ENCODE measurements around the gene RHD. TPM values are rescaled to one million over a fixed set of nuclear protein-coding genes. Genes with fewer than 3 reads are reported as not detected.
"Not testable (repeated sequence)": the region's sequence is repeated elsewhere in the genome, so short reads cannot be mapped to it uniquely, and the experiment has no call there.

Gene RHD
- total and polyA plus RNA-seq, 2 experiments from 2014 or later, result 0.21 to 0.26 TPM

GRCh38 chr1:25275648-25276047, 3.3 kb downstream of the RHD start:
- not testable (repeated sequence) for H3K27me3 Mint-ChIP-seq (ENCODE audit: insufficient read depth, low read depth, poor library complexity); H3K9me2 ChIP-seq (ENCODE audit: insufficient read depth); H3K4me3 ChIP-seq; H3K27ac ChIP-seq (ENCODE audit: low read depth); H3K4me3 Mint-ChIP-seq; H3K9me3 Mint-ChIP-seq; H3K27me3 ChIP-seq (ENCODE audit: insufficient read depth); DNase-seq (ENCODE audit: low spot score); H3K79me2 ChIP-seq (replicated peaks; ENCODE audit: insufficient read depth); H3K27ac Mint-ChIP-seq; H3F3A ChIP-seq (replicated peaks; ENCODE audit: low read depth); H3K4me2 ChIP-seq; H4K20me1 ChIP-seq (replicated peaks; ENCODE audit: insufficient read depth); H3K4me1 Mint-ChIP-seq; ATAC-seq; H3K4me1 ChIP-seq (ENCODE audit: insufficient read depth); H2AFZ ChIP-seq; H3K36me3 ChIP-seq (ENCODE audit: insufficient read depth); H3K36me3 Mint-ChIP-seq (ENCODE audit: low read depth)

DNA sequence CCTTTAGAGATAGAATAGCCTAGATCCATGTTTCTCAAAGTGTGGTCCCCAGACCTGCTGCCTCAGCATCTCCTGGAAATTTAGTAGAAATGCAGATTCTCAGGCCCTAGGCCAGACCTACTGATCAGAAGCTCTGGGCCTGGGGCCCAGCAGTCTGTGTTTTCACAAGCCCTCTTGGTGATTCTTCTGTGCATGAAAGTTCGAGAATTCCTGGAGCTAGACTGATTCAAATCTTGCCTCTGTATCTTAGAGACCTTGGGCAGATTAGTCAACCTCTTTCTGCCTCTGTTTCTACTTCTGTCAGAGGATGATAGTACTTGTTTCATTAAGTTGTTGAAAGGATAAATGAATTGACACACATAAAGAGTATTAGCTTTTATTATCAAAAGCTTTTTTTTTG, 5.0 kb downstream of the RHD start:
- not testable (repeated sequence) for H3K27me3 Mint-ChIP-seq (ENCODE audit: insufficient read depth, low read depth, poor library complexity); H3K4me3 ChIP-seq; H3K36me3 ChIP-seq (ENCODE audit: insufficient read depth); H3K27ac Mint-ChIP-seq; H3K4me1 Mint-ChIP-seq; H3K27ac ChIP-seq (ENCODE audit: low read depth); H3F3A ChIP-seq (replicated peaks; ENCODE audit: low read depth); H3K4me2 ChIP-seq; H3K4me1 ChIP-seq (ENCODE audit: insufficient read depth); H2AFZ ChIP-seq; DNase-seq (ENCODE audit: low spot score); ATAC-seq; H3K9me2 ChIP-seq (ENCODE audit: insufficient read depth); H4K20me1 ChIP-seq (replicated peaks; ENCODE audit: insufficient read depth); H3K79me2 ChIP-seq (replicated peaks; ENCODE audit: insufficient read depth); H3K27me3 ChIP-seq (ENCODE audit: insufficient read depth); H3K4me3 Mint-ChIP-seq; H3K9me3 Mint-ChIP-seq; H3K36me3 Mint-ChIP-seq (ENCODE audit: low read depth)

DNA sequence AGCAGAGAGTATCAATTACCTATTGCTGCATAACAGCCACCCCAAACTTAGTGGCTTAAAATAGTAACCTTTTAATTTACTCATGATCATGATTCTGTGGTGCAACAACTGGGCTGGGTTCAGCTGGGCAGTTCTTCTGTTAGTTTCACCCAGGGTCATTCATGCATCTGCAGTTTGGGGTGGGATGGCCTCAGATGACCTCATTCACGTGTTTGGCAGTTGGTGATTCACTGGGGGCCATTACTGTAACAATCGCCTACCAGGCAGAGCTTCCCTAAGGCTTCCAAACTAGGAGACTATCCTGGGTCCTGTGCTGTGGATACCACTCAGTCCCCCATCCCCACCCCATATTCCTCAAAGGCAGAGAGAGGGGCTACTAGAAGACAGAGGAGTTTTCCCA, 6.0 kb downstream of the RHD start:
- not testable (repeated sequence) for H3K36me3 ChIP-seq (ENCODE audit: insufficient read depth); H3K27me3 Mint-ChIP-seq (ENCODE audit: insufficient read depth, low read depth, poor library complexity); H3K4me3 Mint-ChIP-seq

GRCh38 chr1:25278790-25279189, 6.5 kb downstream of the RHD start:
- ATAC-seq, result peak; percentile 35; the same call in 1 of the 3 replicates
- H3K27me3 ChIP-seq (ENCODE audit: insufficient read depth); H3K79me2 ChIP-seq (replicated peaks; ENCODE audit: insufficient read depth); H3K4me1 ChIP-seq (ENCODE audit: insufficient read depth); DNase-seq (ENCODE audit: low spot score); H3K36me3 Mint-ChIP-seq (ENCODE audit: low read depth); H3K9me2 ChIP-seq (ENCODE audit: insufficient read depth); H3F3A ChIP-seq (replicated peaks; ENCODE audit: low read depth); H3K4me3 ChIP-seq; H3K27ac ChIP-seq (ENCODE audit: low read depth); H4K20me1 ChIP-seq (replicated peaks; ENCODE audit: insufficient read depth); H3K4me1 Mint-ChIP-seq; H3K27ac Mint-ChIP-seq; H3K9me3 Mint-ChIP-seq; H3K4me2 ChIP-seq; H3K36me3 ChIP-seq (ENCODE audit: insufficient read depth); H2AFZ ChIP-seq; H3K4me3 Mint-ChIP-seq; H3K27me3 Mint-ChIP-seq (ENCODE audit: insufficient read depth, low read depth, poor library complexity): not testable (repeated sequence)

More for the DNA sequence above, 6.0 kb downstream of the RHD start:
- not testable (repeated sequence) for H2AFZ ChIP-seq; H3F3A ChIP-seq (replicated peaks; ENCODE audit: low read depth); H3K27me3 ChIP-seq (ENCODE audit: insufficient read depth); H3K9me3 Mint-ChIP-seq; H3K79me2 ChIP-seq (replicated peaks; ENCODE audit: insufficient read depth); H3K4me1 Mint-ChIP-seq; H3K27ac Mint-ChIP-seq; H3K27ac ChIP-seq (ENCODE audit: low read depth); ATAC-seq; DNase-seq (ENCODE audit: low spot score); H3K36me3 Mint-ChIP-seq (ENCODE audit: low read depth); H3K9me2 ChIP-seq (ENCODE audit: insufficient read depth); H3K4me2 ChIP-seq; H3K4me1 ChIP-seq (ENCODE audit: insufficient read depth); H3K4me3 ChIP-seq; H4K20me1 ChIP-seq (replicated peaks; ENCODE audit: insufficient read depth)

DNA sequence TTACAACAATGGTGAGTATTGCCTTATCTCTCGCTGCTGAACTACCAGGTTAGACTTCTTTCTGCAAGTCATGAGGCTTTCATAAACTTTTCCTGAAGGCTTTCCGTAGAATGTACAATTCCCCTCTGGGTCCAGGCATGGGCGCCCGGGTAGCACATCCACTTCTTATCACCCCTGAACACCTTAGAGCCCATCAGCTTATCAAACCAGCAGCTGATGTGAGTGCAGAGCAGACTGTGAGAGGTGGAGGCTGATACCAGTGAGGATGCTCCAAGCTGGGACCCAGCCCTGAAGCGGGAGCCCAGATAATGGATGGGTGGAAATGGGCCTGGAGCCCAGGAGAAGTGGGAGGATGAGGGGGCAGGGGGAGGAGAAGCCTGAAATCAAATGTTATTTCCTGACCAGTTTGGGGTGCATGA, 7.4 kb downstream of the RHD start:
- H3K79me2 ChIP-seq (replicated peaks; ENCODE audit: insufficient read depth); H3K4me3 ChIP-seq; H3K27ac Mint-ChIP-seq; H3K4me1 ChIP-seq (ENCODE audit: insufficient read depth); H3K27me3 ChIP-seq (ENCODE audit: insufficient read depth); H3K4me2 ChIP-seq; H3K9me2 ChIP-seq (ENCODE audit: insufficient read depth); H4K20me1 ChIP-seq (replicated peaks; ENCODE audit: insufficient read depth); H3K27me3 Mint-ChIP-seq (ENCODE audit: insufficient read depth, low read depth, poor library complexity); H3K36me3 Mint-ChIP-seq (ENCODE audit: low read depth); H3K4me3 Mint-ChIP-seq; H3K9me3 Mint-ChIP-seq; DNase-seq (ENCODE audit: low spot score); ATAC-seq; H3K27ac ChIP-seq (ENCODE audit: low read depth); H2AFZ ChIP-seq; H3K36me3 ChIP-seq (ENCODE audit: insufficient read depth); H3K4me1 Mint-ChIP-seq; H3F3A ChIP-seq (replicated peaks; ENCODE audit: low read depth): not testable (repeated sequence)

DNA sequence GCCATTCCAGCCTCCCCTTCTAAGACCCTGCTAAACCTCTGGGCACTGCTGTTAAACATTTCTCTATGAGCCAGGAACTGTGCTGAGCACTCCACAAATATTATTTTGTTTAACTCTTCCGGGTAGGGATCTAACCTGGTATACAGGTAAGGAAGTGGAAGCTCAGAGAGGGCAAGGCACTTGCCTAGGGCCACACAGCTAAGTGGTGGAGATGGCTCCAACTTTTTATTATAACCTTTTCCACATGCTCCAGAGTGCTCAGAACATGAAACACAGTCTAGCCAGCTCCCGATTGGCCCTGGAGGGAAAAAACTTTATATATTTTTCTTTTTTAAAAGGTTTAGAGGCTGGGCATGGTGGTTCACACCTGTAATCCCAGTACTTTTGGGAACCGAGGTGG, 13.6 kb downstream of the RHD start:
- H3K4me1 Mint-ChIP-seq; H3K4me2 ChIP-seq; H3K9me3 Mint-ChIP-seq; H3K27me3 ChIP-seq (ENCODE audit: insufficient read depth); H3K4me3 Mint-ChIP-seq; H3K9me2 ChIP-seq (ENCODE audit: insufficient read depth); ATAC-seq; H3K36me3 ChIP-seq (ENCODE audit: insufficient read depth); H3K4me1 ChIP-seq (ENCODE audit: insufficient read depth); H3K27ac ChIP-seq (ENCODE audit: low read depth); H3K36me3 Mint-ChIP-seq (ENCODE audit: low read depth); H3K79me2 ChIP-seq (replicated peaks; ENCODE audit: insufficient read depth); H3K4me3 ChIP-seq; H3K27me3 Mint-ChIP-seq (ENCODE audit: insufficient read depth, low read depth, poor library complexity); H3K27ac Mint-ChIP-seq; H3F3A ChIP-seq (replicated peaks; ENCODE audit: low read depth); DNase-seq (ENCODE audit: low spot score); H4K20me1 ChIP-seq (replicated peaks; ENCODE audit: insufficient read depth); H2AFZ ChIP-seq: not testable (repeated sequence)

DNA sequence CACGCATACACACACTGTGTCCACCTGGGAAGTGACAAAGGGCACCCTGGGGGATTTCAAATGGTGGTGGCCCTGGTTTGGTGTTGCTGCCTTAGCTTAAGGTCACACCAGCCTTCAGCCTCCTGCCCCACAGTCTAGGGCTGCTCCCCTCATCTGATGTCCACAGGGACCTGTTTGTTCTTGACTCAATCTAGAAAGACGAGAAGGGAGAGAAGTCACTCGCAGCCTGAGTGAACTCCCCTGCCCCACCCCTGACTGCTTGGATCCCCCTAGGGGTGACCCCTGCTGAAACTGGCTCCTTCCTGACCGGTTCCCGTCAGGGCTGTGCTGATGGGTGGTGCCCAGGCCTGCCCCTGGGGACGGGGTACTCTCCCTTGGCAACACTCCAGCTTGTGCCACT, 14.9 kb downstream of the RHD start:
- not testable (repeated sequence) for DNase-seq (ENCODE audit: low spot score); H3K27me3 Mint-ChIP-seq (ENCODE audit: insufficient read depth, low read depth, poor library complexity); H3K27ac ChIP-seq (ENCODE audit: low read depth); H3K9me2 ChIP-seq (ENCODE audit: insufficient read depth); H3K27ac Mint-ChIP-seq; H3K4me3 Mint-ChIP-seq; H3K9me3 Mint-ChIP-seq; H3K36me3 ChIP-seq (ENCODE audit: insufficient read depth); H3K4me2 ChIP-seq; H4K20me1 ChIP-seq (replicated peaks; ENCODE audit: insufficient read depth); H3K4me3 ChIP-seq; H3K4me1 Mint-ChIP-seq; H3F3A ChIP-seq (replicated peaks; ENCODE audit: low read depth); H2AFZ ChIP-seq; H3K27me3 ChIP-seq (ENCODE audit: insufficient read depth); H3K79me2 ChIP-seq (replicated peaks; ENCODE audit: insufficient read depth); H3K36me3 Mint-ChIP-seq (ENCODE audit: low read depth); H3K4me1 ChIP-seq (ENCODE audit: insufficient read depth)
- peak; percentile 59; the same call in 2 of the 3 replicates for ATAC-seq

All from GM23338 (cell line).